ENCODE measurements around the gene TRIM7. TPM values are rescaled to one million over a fixed set of nuclear protein-coding genes. Genes with fewer than 3 reads are reported as not detected.

TRIM7 gene
- total RNA-seq, 4 donors from 2014 or later: 1.9 to 6.6 (median 2.8) TPM

DNA sequence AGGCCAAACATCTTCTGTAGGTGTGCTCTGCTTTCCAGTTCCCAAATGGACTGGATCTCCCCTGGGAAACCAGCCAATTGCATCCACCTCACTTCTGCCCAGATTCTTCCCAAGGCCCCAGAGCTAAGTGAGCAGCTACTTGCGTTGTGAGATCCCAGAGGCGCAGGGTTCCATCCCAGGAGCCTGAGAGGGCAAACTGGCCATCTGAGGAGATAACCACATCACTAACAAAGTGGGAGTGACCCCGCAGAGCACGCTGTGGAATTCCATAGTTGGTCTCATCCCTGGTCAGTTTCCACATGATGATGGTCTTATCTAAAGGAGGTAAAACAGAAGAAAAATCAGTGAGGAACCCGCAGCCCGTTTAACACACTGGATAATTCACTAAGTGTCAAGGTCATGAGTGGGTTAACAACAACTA, 37.0 kb upstream of the TRIM7 start:
- no peak for TF ChIP-seq CTCF (IDR thresholded peaks at IDR 0.05; ENCODE audit: low read depth)

GRCh38 chr5:181241393-181241975, 36.5 kb upstream of the TRIM7 start:
- no peak for TF ChIP-seq CTCF (IDR thresholded peaks at IDR 0.05; ENCODE audit: low read depth)

GRCh38 chr5:181239062-181239663, 34.2 kb upstream of the TRIM7 start:
- TF ChIP-seq CTCF (IDR thresholded peaks at IDR 0.05; ENCODE audit: low read depth): no peak

GRCh38 chr5:181237729-181238385, 32.9 kb upstream of the TRIM7 start:
- no peak for TF ChIP-seq CTCF (IDR thresholded peaks at IDR 0.05; ENCODE audit: low read depth)

- no peak for TF ChIP-seq CTCF (IDR thresholded peaks at IDR 0.05; ENCODE audit: low read depth)
Observed at GRCh38 chr5:181236954-181237641, 32.1 kb upstream of the TRIM7 start.

- no peak for TF ChIP-seq CTCF (IDR thresholded peaks at IDR 0.05; ENCODE audit: low read depth)
Observed at GRCh38 chr5:181236471-181236870, 31.5 kb upstream of the TRIM7 start.
